Adrenal gland (tissue), 5 donors: Measurements from ENCODE around the gene WWC2.
"Not testable (repeated sequence)": the region's sequence is repeated elsewhere in the genome, so short reads cannot be mapped to it uniquely, and the experiment has no call there.

Source experiments
- CTCF ChIP-seq, 6 experiments: fragments of 450-650 bp in 4 of 6; fragments of 200-600 bp in 2 of 6; sonication (generic) in 1 of 6; IDR thresholded peaks; 1 replicate in 5 of 6; 2 replicates in 1 of 6; pipeline versions ENCODE4 v1.5.1 to v1.8.0; 2016 to 2021; ENCODE audit warnings: antibody characterized with exemption in 6 of 6, mild to moderate bottlenecking in 2 of 6, moderate library complexity in 1 of 6
- POLR2A ChIP-seq, 2 donors: fragments of 450-650 bp; IDR thresholded peaks; one replicate each; pipeline ENCODE4 v1.6.1; 2017; ENCODE audit warnings: antibody characterized with exemption in 2 of 2, mild to moderate bottlenecking in 2 of 2, moderate library complexity in 1 of 2
- donor health status: DM: no; HTN: no; CAD: no.

DNA sequence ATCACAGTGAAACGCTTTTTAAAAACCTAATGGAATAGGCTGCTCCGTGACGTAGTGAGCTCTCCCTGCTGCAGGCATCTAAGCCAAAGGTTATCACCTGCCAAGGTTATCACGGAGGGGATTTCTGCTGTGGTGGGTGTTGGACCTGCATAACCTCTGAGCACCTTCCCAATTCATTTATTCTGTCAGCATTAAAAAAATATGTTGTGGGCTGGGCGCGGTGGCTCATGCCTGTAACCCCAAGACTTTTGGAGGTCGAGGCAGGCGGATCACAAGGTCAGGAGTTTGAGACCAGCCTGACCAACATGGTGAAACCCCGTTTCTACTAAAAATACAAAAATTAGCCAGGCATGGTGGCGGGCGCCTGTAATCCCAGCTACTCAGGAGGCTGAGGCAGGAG lies 225.0 kb downstream of the WWC2 start:
- TF ChIP-seq CTCF, POLR2A (IDR thresholded peaks at IDR 0.05): not testable (repeated sequence)
